GM12878 (cell line): ENCODE data around the gene ISG20L2. TPM values are rescaled to one million over a fixed set of nuclear protein-coding genes. Genes with fewer than 3 reads are reported as not detected.
"Not testable (repeated sequence)": the region's sequence is repeated elsewhere in the genome, so short reads cannot be mapped to it uniquely, and the experiment has no call there.

Source experiments
- ATAC-seq: fragments of 200-7000 bp; cut with Tn5 transposase; 3 replicates; pipeline ENCODE4 v1.9.1; 2020; ENCODE audit warnings: mild to moderate bottlenecking, moderate library complexity
- BruUV-seq: library from RNA; stranded (reverse); fragments of 400-500 nt; replicated peaks from 2 replicates; lab custom pipeline; 2021; lab: Mats Ljungman, UMichigan
- CTCF ChIA-PET: fragments of 300-600 bp; sonication (Branson Sonifier 250); formaldehyde crosslinking; extraction: SDS; loops from one replicate; lab custom pipeline; 2021; ENCODE audit warnings: inconsistent platforms; lab: Yijun Ruan, JAX
- POLR2A ChIA-PET: fragments of 350-600 bp; formaldehyde crosslinking; extraction: SDS; loops from one replicate; lab custom pipeline; 2021; ENCODE audit warnings: inconsistent platforms; lab: Charles Lee
- RAD21 ChIA-PET: fragments of 300-600 bp; sonication (Branson Sonifier 250); formaldehyde crosslinking; loops from one replicate; lab custom pipeline; 2023; ENCODE audit warnings: antibody characterized with exemption; ENCODE audit not compliant: unreplicated experiment; lab: Charles Lee
- SMC1A ChIA-PET: fragments of 300-600 bp; sonication (Branson Sonifier 250); formaldehyde crosslinking; loops from one replicate; lab custom pipeline; 2023; ENCODE audit not compliant: unreplicated experiment, uncharacterized antibody; lab: Charles Lee
- DNase-seq: peaks from one replicate; pipeline ENCODE4 v3.0.0-alpha.2; 2011; ENCODE audit warnings: low read depth, low spot score
- FAIRE-seq: peaks from 3 replicates; lab custom pipeline; 2011; peaks lifted over from hg19 to GRCh38; lab: Jason Lieb, UNC
- H2AFZ ChIP-seq: 2 replicates; pipeline ENCODE4 v1.6.0; 2011; ENCODE audit warnings: low read depth, low read length, control low read depth; ENCODE audit not compliant: control insufficient read depth
- H3K27ac ChIP-seq: 2 replicates; pipeline ENCODE4 v1.5.1; 2011; ENCODE audit warnings: control low read depth; ENCODE audit not compliant: control insufficient read depth, insufficient read depth
- H3K27me3 ChIP-seq, 2 experiments: replicated peaks in 1 of 2; 2 replicates each; pipeline versions ENCODE4 v1.6.0 to v1.6.1; 2011; ENCODE audit warnings: low read length in 1 of 2; ENCODE audit not compliant: control insufficient read depth in 2 of 2, insufficient read depth in 2 of 2
- H3K36me3 ChIP-seq, 2 experiments: 2 replicates each; pipeline ENCODE4 v1.5.1; 2011; ENCODE audit warnings: low read length in 1 of 2; ENCODE audit not compliant: control insufficient read depth in 2 of 2, insufficient read depth in 2 of 2
- H3K4me1 ChIP-seq: 2 replicates; pipeline ENCODE4 v1.6.1; 2011; ENCODE audit warnings: mild to moderate bottlenecking, low read length, moderate library complexity, mixed read lengths; ENCODE audit not compliant: control insufficient read depth, insufficient read depth
- H3K4me2 ChIP-seq: 2 replicates; pipeline ENCODE4 v1.6.0; 2011; ENCODE audit warnings: control low read depth; ENCODE audit not compliant: control insufficient read depth, insufficient read depth
- H3K4me3 ChIP-seq: fragments of 200-600 bp; sonication (generic); 2 replicates; pipeline ENCODE4 v1.5.1; 2016
- H3K79me2 ChIP-seq: 2 replicates; pipeline ENCODE4 v1.6.0; 2011; ENCODE audit warnings: low read length; ENCODE audit not compliant: control insufficient read depth, insufficient read depth
- H3K9ac ChIP-seq: 2 replicates; pipeline ENCODE4 v1.8.0; 2011; ENCODE audit warnings: low read length, control low read depth, mixed read lengths; ENCODE audit not compliant: control insufficient read depth, insufficient read depth
- H3K9me3 ChIP-seq: replicated peaks from 3 replicates; pipeline ENCODE4 v1.5.1; 2011; ENCODE audit warnings: mild to moderate bottlenecking, low read length; ENCODE audit not compliant: control insufficient read depth, insufficient read depth
- H4K20me1 ChIP-seq: 2 replicates; pipeline ENCODE4 v1.6.0; 2011; ENCODE audit not compliant: control insufficient read depth, insufficient read depth
- CHD2 ChIP-seq: IDR thresholded peaks from 2 replicates; pipeline ENCODE4 v1.6.1; 2011; ENCODE audit warnings: low read depth, low read length, improper control_type of control experiment, borderline replicate concordance
- CHD4 ChIP-seq: fragments of 200-600 bp; sonication (generic); IDR thresholded peaks from 2 replicates; pipeline ENCODE4 v1.6.1; 2016; ENCODE audit warnings: mild to moderate bottlenecking
- EP300 ChIP-seq, 2 experiments: fragments of 150-350 bp in 1 of 2; IDR thresholded peaks; 2 replicates each; pipeline ENCODE4 v1.6.1; 2011 to 2012; ENCODE audit warnings: low read depth in 2 of 2, low read length in 2 of 2, borderline replicate concordance in 1 of 2, improper control_type of control experiment in 1 of 2, inconsistent platforms in 1 of 2; ENCODE audit not compliant: control insufficient read depth in 1 of 2
- NR2C1 ChIP-seq: fragments of 450-650 bp; IDR thresholded peaks from 2 replicates; pipeline ENCODE4 v1.6.1; 2017; ENCODE audit warnings: antibody characterized with exemption, mild to moderate bottlenecking, moderate library complexity
- TBL1XR1 ChIP-seq: IDR thresholded peaks from 2 replicates; pipeline ENCODE4 v1.6.1; 2012; ENCODE audit warnings: low read depth, low read length, improper control_type of control experiment
- TCF7 ChIP-seq: IDR thresholded peaks from 2 replicates; pipeline ENCODE4 v1.6.1; 2014; ENCODE audit warnings: antibody characterized with exemption, borderline replicate concordance
- USF2 ChIP-seq: IDR thresholded peaks from 2 replicates; pipeline ENCODE4 v1.6.1; 2011; ENCODE audit warnings: low read depth, low read length, improper control_type of control experiment, borderline replicate concordance
- ZNF687 ChIP-seq: fragments of 450-650 bp; IDR thresholded peaks from 2 replicates; pipeline ENCODE4 v1.6.1; 2017; ENCODE audit warnings: mild to moderate bottlenecking, moderate library complexity
- ZZZ3 ChIP-seq: IDR thresholded peaks from 2 replicates; pipeline ENCODE4 v1.6.1; 2011; ENCODE audit warnings: low read depth; ENCODE audit not compliant: control insufficient read depth, insufficient read length
- whole genome bisulfite sequencing: methylation state at CpG from one replicate; pipeline ENCODE4 v1.1.6; 2016; ENCODE audit warnings: low lambda C conversion rate; ENCODE audit not compliant: insufficient replicate concordance, insufficient coverage; ENCODE audit errors: missing lambda C conversion rate; 5-methylcytosine and 5-hydroxymethylcytosine counted together
- in situ Hi-C: fragments of 300-500 bp; cut with MboI; formaldehyde crosslinking; loops from 9 replicates; pipeline ENCODE4 v1.14.3; 2018; ENCODE audit warnings: mixed read lengths
- intact Hi-C: fragments of 100-400 bp; cut with micrococcal nuclease; formaldehyde crosslinking; loops from one replicate; pipeline ENCODE4 v1.14.2; 2022; ENCODE audit not compliant: unreplicated experiment
- polyA plus RNA-seq, 11 experiments: library from polyadenylated mRNA; depleted of rRNA in 4 of 11; unstranded in 6 of 11; stranded (reverse) in 5 of 11; fragments of >200 nt; fragmentation: Nextera tagmentation in 4 of 11; fragmentation: Illumina TruSeq in 1 of 11; extraction: Ambion mirVana in 4 of 11; extraction: Trizol in 1 of 11; gene quantifications; 1 replicate in 1 of 11; 2 replicates in 10 of 11; pipeline versions ENCODE4 v1.2.1 to v1.2.3, GENCODE V29; 2011 to 2016; ENCODE audit warnings: inconsistent platforms in 2 of 11, missing spikeins in 2 of 11, low read depth in 1 of 11
- total RNA-seq, 4 experiments: library from RNA; depleted of rRNA in 3 of 4; stranded (reverse); fragments of >200 nt in 3 of 4; fragmentation: Illumina TruSeq in 1 of 4; extraction: Trizol in 1 of 4; gene quantifications; 2 replicates each; pipeline versions ENCODE4 v1.2.1 to v1.2.3, GENCODE V29; 2013 to 2021

The ISG20L2 gene
- total and polyA plus RNA-seq, 10 of the 15 experiments (the other 5 are each of a cell fraction or from before 2014, with no cell fraction given) = 16.4 to 111 (median 48.0) TPM

- in situ Hi-C loops = no loop called here
- Histone ChIP-seq H2AFZ (no peak overlapping the region), H3K9me3 (no peaks in the 10 kb centered on the region), H3K4me2 (no peak overlapping the region), H4K20me1 (no peaks in the 10 kb centered on the region), H3K27me3 (no peaks in the 10 kb centered on the region), H3K4me3 (no peak overlapping the region), H3K27ac (no peak overlapping the region), H3K4me1 (peaks cover 5% of the 10 kb centered on the region; the same call in 1 of the 2 replicates), H3K9ac (no peak overlapping the region), H3K79me2 (no peaks in the 10 kb centered on the region), H3K36me3 (no peaks in the 10 kb centered on the region)
- 56% methylated on average over 6 of the region's 6 CpGs for WGBS
- DNase-seq = no peak
- FAIRE-seq = no peak
- no peak for ATAC-seq
- intact Hi-C loops = no loop called here
- TF ChIP-seq TBL1XR1 (no peak), ZNF687 (no peak), CHD2 (no peak), EP300 (IDR thresholded peaks at IDR 0.05; ENCODE audit: borderline replicate concordance in 1 of 2, control insufficient read depth in 1 of 2, low read depth in 2 of 2, low read length in 2 of 2) (no peak), TCF7 (no peak), USF2 (no peak), CHD4 (no peak), NR2C1 (no peak), ZZZ3 (no peak)
- POLR2A ChIA-PET = no interaction called here
- SMC1A ChIA-PET = interaction anchor here (0.6 to 1.3 kb wide), 2 partner anchors 8 to 32 kb away, joined by 3 to 4 read pairs; no protein-coding TSS in a partner anchor
- CTCF ChIA-PET = interaction anchor here (1.2 kb wide), 1 partner anchor 34 kb away, joined by 4 read pairs; no protein-coding TSS in a partner anchor
- RAD21 ChIA-PET = no interaction called here
- BruUV-seq = no TSS peak
Measured at GRCh38 chr1:156760092-156760795, 31.7 kb upstream of the ISG20L2 start.

- H2AFZ ChIP-seq, DNase-seq, RAD21 ChIA-PET, H3K27me3 ChIP-seq, H4K20me1 ChIP-seq, H3K9ac ChIP-seq, intact Hi-C loops, BruUV-seq, H3K27ac ChIP-seq, H3K9me3 ChIP-seq, POLR2A ChIA-PET, H3K36me3 ChIP-seq, H3K4me3 ChIP-seq, in situ Hi-C loops, ATAC-seq, H3K79me2 ChIP-seq, FAIRE-seq, H3K4me2 ChIP-seq: not testable (repeated sequence)
- H3K4me1 ChIP-seq = peaks cover 10% of the 10 kb centered on the region
- SMC1A ChIA-PET = interaction anchor here (1.1 to 2.9 kb wide), 2 partner anchors 12 to 31 kb away, joined by 3 to 16 read pairs; no protein-coding TSS in a partner anchor
- CTCF ChIA-PET = interaction anchor here (2.4 to 4.3 kb wide), 2 partner anchors 31 to 68 kb away, joined by 14 to 19 read pairs; no protein-coding TSS in a partner anchor
- WGBS = 86% methylated on average over 10 of the region's 10 CpGs
Measured at GRCh38 chr1:156757572-156758253, 29.1 kb upstream of the ISG20L2 start.
